GM18508 (cell line): ENCODE measurements around the gene SCN9A.
"Not testable (repeated sequence)": the region's sequence is repeated elsewhere in the genome, so short reads cannot be mapped to it uniquely, and the experiment has no call there.

Experiments used
- ATAC-seq: cut with Tn5 transposase; IDR thresholded peaks from one replicate; pipeline ENCODE4 v1.9.1; 2021; ENCODE audit warnings: moderate number of reproducible peaks; ENCODE audit not compliant: insufficient read depth, unreplicated experiment

Gene SCN9A

GRCh38 chr2:166376488-166376828, 714 bp upstream of the SCN9A start:
- no peak for ATAC-seq

GRCh38 chr2:166375195-166375735, 479 bp downstream of the SCN9A start:
- no peak for ATAC-seq

- ATAC-seq, result no peak
Measured at GRCh38 chr2:166373951-166374350, 1.8 kb downstream of the SCN9A start.

- ATAC-seq, result no peak
Measured at GRCh38 chr2:166373539-166373938, 2.2 kb downstream of the SCN9A start.

GRCh38 chr2:166373105-166373504, 2.6 kb downstream of the SCN9A start:
- ATAC-seq, result no peak

- ATAC-seq, result no peak
Measured at GRCh38 chr2:166372046-166372445, 3.7 kb downstream of the SCN9A start.

GRCh38 chr2:166365803-166366420, 9.8 kb downstream of the SCN9A start:
- ATAC-seq, result no peak

- ATAC-seq, result no peak
Measured at GRCh38 chr2:166365239-166365638, 10.5 kb downstream of the SCN9A start.

- ATAC-seq, result no peak
Measured at GRCh38 chr2:166364476-166365161, 11.1 kb downstream of the SCN9A start.

GRCh38 chr2:166361351-166362153, 14.2 kb downstream of the SCN9A start:
- no peak for ATAC-seq

GRCh38 chr2:166360906-166361305, 14.8 kb downstream of the SCN9A start:
- ATAC-seq, result no peak

- no peak for ATAC-seq
Measured at GRCh38 chr2:166360426-166360825, 15.3 kb downstream of the SCN9A start.

- ATAC-seq, result not testable (repeated sequence)
Measured at GRCh38 chr2:166357950-166358321, 17.8 kb downstream of the SCN9A start.

GRCh38 chr2:166357068-166357949, 18.4 kb downstream of the SCN9A start:
- ATAC-seq, result no peak

GRCh38 chr2:166351319-166351718, 24.4 kb downstream of the SCN9A start:
- no peak for ATAC-seq

GRCh38 chr2:166350525-166350924, 25.2 kb downstream of the SCN9A start:
- no peak for ATAC-seq

GRCh38 chr2:166344286-166345113, 31.2 kb downstream of the SCN9A start:
- ATAC-seq, result no peak

- no peak for ATAC-seq
Measured at GRCh38 chr2:166343467-166343866, 32.3 kb downstream of the SCN9A start.

- no peak for ATAC-seq
Measured at GRCh38 chr2:166341426-166341825, 34.3 kb downstream of the SCN9A start.
